Neutrophil (primary cell): ENCODE data around the gene PDXP.

ENCODE experiments used
- H3K27ac ChIP-seq: fragments of 200-600 bp; sonication (generic); 2 replicates; pipeline ENCODE4 v1.5.1; 2016; ENCODE audit warnings: mild to moderate bottlenecking, moderate library complexity
- H3K27me3 ChIP-seq: fragments of 200-600 bp; sonication (generic); 2 replicates; pipeline ENCODE4 v1.6.0; 2016; ENCODE audit warnings: mild to moderate bottlenecking
- H3K36me3 ChIP-seq: fragments of 200-600 bp; sonication (generic); 2 replicates; pipeline ENCODE4 v1.5.1; 2017
- H3K4me1 ChIP-seq, 2 experiments: fragments of 200-600 bp in 1 of 2; sonication (generic) in 1 of 2; 1 replicate in 1 of 2; 2 replicates in 1 of 2; pipeline versions ENCODE4 v1.5.1 to v1.6.1; 2013 to 2016; ENCODE audit warnings: low read depth in 1 of 2, low read length in 1 of 2, mild to moderate bottlenecking in 1 of 2, moderate library complexity in 1 of 2; ENCODE audit not compliant: control insufficient read depth in 1 of 2, insufficient read depth in 1 of 2
- H3K4me3 ChIP-seq, 2 experiments: fragments of 200-600 bp in 1 of 2; sonication (generic) in 1 of 2; 1 replicate in 1 of 2; 2 replicates in 1 of 2; pipeline ENCODE4 v1.5.1; 2013 to 2016; ENCODE audit warnings: low read depth in 1 of 2, low read length in 1 of 2, mild to moderate bottlenecking in 1 of 2, moderate library complexity in 1 of 2
- H3K9me3 ChIP-seq: fragments of 200-600 bp; sonication (generic); 2 replicates; pipeline ENCODE4 v1.5.1; 2016
- TF ChIP-seq, protein P1 (sequence below): fragments of 200-600 bp; sonication (generic); IDR thresholded peaks from 2 replicates; pipeline ENCODE4 v1.5.1; 2016; ENCODE audit warnings: antibody characterized with exemption

Gene PDXP

GRCh38 chr22:37696657-37697537 is 38.4 kb downstream of the PDXP start, which contains the start of gene TRIOBP:
TSS of gene TRIOBP (plus strand) at chr22:37697048. CDS start at chr22:37701366, 4,318 bp downstream.
- no peak within 1 kb of the TSS for H3K27ac ChIP-seq
- TF ChIP-seq, protein P1, sequence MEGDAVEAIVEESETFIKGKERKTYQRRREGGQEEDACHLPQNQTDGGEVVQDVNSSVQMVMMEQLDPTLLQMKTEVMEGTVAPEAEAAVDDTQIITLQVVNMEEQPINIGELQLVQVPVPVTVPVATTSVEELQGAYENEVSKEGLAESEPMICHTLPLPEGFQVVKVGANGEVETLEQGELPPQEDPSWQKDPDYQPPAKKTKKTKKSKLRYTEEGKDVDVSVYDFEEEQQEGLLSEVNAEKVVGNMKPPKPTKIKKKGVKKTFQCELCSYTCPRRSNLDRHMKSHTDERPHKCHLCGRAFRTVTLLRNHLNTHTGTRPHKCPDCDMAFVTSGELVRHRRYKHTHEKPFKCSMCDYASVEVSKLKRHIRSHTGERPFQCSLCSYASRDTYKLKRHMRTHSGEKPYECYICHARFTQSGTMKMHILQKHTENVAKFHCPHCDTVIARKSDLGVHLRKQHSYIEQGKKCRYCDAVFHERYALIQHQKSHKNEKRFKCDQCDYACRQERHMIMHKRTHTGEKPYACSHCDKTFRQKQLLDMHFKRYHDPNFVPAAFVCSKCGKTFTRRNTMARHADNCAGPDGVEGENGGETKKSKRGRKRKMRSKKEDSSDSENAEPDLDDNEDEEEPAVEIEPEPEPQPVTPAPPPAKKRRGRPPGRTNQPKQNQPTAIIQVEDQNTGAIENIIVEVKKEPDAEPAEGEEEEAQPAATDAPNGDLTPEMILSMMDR, result peak; percentile 37
- H3K4me3 ChIP-seq, result peak within 1 kb of the TSS; percentile 23 to 32
- peaks cover 31% of the 10 kb centered on the region for H3K36me3 ChIP-seq
- no peaks in the 10 kb centered on the region for H3K9me3 ChIP-seq
- H3K27me3 ChIP-seq, result peaks cover 19% of the 10 kb centered on the region
- H3K4me1 ChIP-seq, result peaks cover 23 to 24% of the 10 kb centered on the region in 2 experiments

GRCh38 chr22:37697538-37697835 is 39.0 kb downstream of the PDXP start:
- H3K27ac ChIP-seq, result no peak overlapping the region
- no peak overlapping the region for H3K4me3 ChIP-seq
- H3K9me3 ChIP-seq, result no peaks in the 10 kb centered on the region
- peaks cover 24 to 28% of the 10 kb centered on the region in 2 experiments for H3K4me1 ChIP-seq
- peaks cover 19% of the 10 kb centered on the region for H3K27me3 ChIP-seq
- peaks cover 25% of the 10 kb centered on the region for H3K36me3 ChIP-seq
- TF ChIP-seq, protein P1, result no peak

GRCh38 chr22:37701141-37701786 is 42.7 kb downstream of the PDXP start:
- Histone ChIP-seq H3K9me3 (no peaks in the 10 kb centered on the region), H3K4me3 (peak overlapping the region; percentile 37 to 40), H3K4me1 (peaks cover 28 to 29% of the 10 kb centered on the region in 2 experiments), H3K36me3 (peaks cover 6% of the 10 kb centered on the region), H3K27ac (peak overlapping the region; percentile 84), H3K27me3 (peaks cover 11% of the 10 kb centered on the region)
- TF ChIP-seq, protein P1, result no peak

GRCh38 chr22:37703906-37704305 is 45.4 kb downstream of the PDXP start:
- Histone ChIP-seq H3K4me1 (peaks cover 27 to 29% of the 10 kb centered on the region in 2 experiments), H3K4me3 (no peak overlapping the region), H3K9me3 (no peaks in the 10 kb centered on the region), H3K27ac (no peak overlapping the region), H3K27me3 (no peaks in the 10 kb centered on the region), H3K36me3 (peaks cover 6% of the 10 kb centered on the region)
- TF ChIP-seq, protein P1, result no peak

DNA sequence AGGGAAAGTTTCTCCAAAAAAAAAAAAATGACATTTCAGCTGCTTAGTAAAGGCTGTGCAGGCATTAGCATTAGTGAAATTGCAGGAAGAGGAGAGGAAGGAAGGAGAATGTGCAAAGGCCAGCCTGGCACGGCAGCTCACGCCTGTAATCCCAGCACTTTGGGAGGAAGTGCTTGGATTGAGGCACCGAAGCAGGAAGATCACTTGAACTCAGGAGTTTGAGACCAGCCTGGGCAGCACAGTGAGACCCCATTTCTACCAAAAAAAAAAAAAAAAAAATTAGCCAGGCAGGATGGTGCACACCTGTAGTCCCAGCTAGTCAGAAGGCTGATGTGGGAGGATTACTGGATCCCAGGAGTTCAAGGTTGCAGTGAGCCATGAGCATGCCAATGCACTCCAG is 46.1 kb downstream of the PDXP start:
- Histone ChIP-seq H3K4me1 (peaks cover 29 to 30% of the 10 kb centered on the region in 2 experiments), H3K4me3 (no peak overlapping the region), H3K9me3 (no peaks in the 10 kb centered on the region), H3K27ac (no peak overlapping the region), H3K36me3 (peaks cover 6% of the 10 kb centered on the region), H3K27me3 (no peaks in the 10 kb centered on the region)
- TF ChIP-seq, protein P1, result no peak
